ENCODE data around the gene HSPA9.

DNA sequence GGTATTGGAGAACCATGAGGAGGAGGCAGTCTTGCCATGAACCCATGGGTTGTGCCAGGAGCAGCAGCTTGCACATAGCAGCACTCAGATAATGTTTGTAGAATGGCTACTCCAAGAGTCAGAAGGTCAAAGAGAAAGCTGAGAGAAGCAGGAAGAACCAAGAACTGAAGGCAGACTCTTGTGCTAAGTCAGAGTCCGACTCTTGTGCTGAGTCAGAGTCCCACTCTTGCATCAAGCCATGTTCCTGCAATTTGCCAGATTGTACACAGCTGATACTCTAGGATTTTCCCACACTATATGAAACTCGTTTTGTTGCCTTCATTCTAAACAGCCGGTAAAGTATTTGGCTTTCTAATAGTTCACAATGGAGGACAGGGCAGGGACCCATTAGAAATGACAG, 26.2 kb upstream of the HSPA9 start:
- TF ChIP-seq EP300 (IDR thresholded peaks at IDR 0.05) (no peak), POLR2AphosphoS5 (IDR thresholded peaks at IDR 0.05) (no peak), POLR2A (IDR thresholded peaks at IDR 0.05; ENCODE audit: low read depth) (no peak)
- TF ChIP-seq, protein P1, sequence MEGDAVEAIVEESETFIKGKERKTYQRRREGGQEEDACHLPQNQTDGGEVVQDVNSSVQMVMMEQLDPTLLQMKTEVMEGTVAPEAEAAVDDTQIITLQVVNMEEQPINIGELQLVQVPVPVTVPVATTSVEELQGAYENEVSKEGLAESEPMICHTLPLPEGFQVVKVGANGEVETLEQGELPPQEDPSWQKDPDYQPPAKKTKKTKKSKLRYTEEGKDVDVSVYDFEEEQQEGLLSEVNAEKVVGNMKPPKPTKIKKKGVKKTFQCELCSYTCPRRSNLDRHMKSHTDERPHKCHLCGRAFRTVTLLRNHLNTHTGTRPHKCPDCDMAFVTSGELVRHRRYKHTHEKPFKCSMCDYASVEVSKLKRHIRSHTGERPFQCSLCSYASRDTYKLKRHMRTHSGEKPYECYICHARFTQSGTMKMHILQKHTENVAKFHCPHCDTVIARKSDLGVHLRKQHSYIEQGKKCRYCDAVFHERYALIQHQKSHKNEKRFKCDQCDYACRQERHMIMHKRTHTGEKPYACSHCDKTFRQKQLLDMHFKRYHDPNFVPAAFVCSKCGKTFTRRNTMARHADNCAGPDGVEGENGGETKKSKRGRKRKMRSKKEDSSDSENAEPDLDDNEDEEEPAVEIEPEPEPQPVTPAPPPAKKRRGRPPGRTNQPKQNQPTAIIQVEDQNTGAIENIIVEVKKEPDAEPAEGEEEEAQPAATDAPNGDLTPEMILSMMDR (IDR thresholded peaks at IDR 0.05), result no peak
